Amygdala (tissue), 56 donors: ENCODE results near the gene MAP7.
"Not testable (repeated sequence)": the region's sequence is repeated elsewhere in the genome, so short reads cannot be mapped to it uniquely, and the experiment has no call there.

Source experiments
- DNase-seq, 56 donors: peaks; one replicate each; lab custom pipeline; 2025; lab: John Stamatoyannopoulos, UW

MAP7 gene

GRCh38 chr6:136510782-136511181 lies 39.4 kb downstream of the MAP7 start:
- DNase-seq: no peak

GRCh38 chr6:136510299-136510698 lies 39.9 kb downstream of the MAP7 start:
- DNase-seq: no peak

GRCh38 chr6:136508725-136509392 lies 41.4 kb downstream of the MAP7 start:
- DNase-seq: no peak

DNA sequence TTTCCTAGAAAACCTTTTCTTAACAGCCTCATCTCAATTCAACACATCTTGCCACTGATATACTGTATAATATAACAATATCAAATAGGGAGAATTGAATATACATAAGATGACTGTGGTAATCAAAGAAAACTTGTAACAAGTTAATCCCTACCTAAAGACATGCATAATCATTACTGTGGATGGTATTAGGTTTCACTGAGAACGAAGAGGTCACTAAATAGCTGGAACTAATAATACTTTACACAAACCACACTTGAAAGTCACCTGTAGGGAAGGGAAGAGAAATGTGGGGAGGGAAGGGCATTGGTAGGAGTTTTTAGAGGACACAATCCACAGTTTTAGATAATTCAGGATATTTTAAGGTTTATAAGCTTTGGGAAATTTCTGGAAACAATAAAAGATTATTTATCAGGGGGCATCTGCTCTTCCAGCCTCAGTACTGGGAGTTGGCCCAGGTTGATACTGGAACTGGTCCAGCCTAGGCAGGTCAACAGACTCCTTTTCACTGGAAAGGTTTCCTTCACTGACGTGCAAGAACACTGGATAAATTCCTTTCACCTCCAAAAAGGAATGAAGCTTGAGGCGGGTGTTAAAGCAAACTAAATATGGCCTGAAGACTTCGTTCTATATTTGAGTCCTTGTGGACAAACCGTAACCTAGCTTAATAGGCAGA lies 44.0 kb downstream of the MAP7 start:
- no peak for DNase-seq

- no peak for DNase-seq
These were observed 46.8 kb downstream of the MAP7 start for GRCh38 chr6:136503303-136504029.

- no peak for DNase-seq
These were observed 47.4 kb downstream of the MAP7 start for GRCh38 chr6:136502786-136503185.

- DNase-seq: no peak
These were observed 48.7 kb downstream of the MAP7 start for GRCh38 chr6:136501514-136501913.

DNA sequence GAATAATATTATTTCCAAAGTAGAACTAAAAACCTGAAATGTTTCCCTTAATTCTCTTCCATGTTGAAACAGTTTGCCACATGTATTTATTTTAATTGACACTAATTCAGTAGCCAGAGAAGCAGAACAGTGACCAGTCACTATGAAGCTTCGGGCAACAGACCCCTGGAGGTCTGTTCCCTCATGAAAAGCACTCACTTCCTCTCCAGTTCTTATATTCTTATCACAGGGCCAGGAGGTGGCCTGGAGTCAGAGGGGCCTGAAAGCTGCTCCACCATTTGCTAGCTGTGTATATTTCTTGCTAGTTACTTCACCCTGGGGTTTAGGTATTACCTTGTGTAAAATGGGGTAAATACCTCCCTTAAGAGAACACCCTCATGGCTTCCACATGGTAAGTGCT lies 49.1 kb downstream of the MAP7 start:
- DNase-seq: no peak

- no peak for DNase-seq
These were observed 49.8 kb downstream of the MAP7 start for GRCh38 chr6:136500414-136500813.

- DNase-seq: no peak
These were observed 50.9 kb downstream of the MAP7 start for GRCh38 chr6:136499370-136499769.

DNA sequence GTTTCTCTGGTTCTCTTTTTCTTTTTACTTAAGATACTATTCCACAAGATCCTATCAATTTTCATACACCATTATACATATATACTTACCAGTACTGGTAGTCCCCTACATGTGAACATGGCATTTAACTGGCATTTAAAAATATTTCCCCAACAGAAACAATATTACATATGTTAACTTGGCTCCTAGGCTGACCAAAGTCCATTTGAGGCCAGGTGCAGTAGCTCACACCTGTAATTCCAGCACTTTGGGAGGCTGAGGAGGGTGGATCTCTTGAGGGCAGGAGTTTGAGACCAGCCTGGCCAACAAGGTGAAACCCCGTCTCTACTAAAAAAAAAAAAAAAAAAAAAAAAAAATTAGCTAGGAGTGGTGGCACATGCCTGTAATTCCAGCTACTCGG lies 53.8 kb downstream of the MAP7 start:
- DNase-seq: not testable (repeated sequence)

DNA sequence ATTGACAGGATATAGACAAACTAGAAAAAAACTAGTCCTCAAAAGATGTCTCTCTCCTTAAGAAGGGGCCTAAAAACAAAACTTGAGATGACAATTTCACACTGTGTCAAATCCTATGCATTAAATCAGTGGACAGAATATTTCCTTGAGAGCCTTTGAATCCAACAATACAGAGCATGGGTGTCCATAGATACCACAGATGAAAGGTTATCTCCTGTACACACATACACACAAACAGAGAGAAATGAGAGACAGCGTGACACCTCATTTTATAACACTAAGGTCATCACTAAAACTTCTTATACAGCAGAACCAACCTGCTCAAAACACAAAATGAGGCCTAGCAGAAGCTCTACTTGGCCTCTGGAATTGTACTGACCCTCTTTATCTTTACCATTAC lies 55.5 kb downstream of the MAP7 start:
- DNase-seq: no peak

DNA sequence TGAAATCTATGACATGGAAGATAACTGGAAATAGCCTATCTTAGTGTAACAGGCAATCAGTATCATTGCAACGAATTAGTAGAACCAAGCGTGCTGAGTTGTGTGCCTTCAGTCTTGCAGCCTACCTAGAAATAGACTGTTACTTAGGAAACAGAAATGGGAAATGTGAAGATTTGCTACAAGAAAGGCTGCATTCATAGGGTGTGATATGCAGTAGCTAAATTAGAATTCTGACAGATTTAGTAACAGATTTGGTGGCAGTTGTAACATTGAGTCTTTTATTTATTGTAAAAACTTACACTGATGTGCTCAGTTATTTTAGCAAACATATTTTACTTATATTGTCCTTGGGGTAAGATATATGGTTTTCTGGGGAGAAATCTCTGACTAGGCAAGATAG lies 56.2 kb downstream of the MAP7 start:
- peak in 1 of 56 donors; percentile 12 for DNase-seq

GRCh38 chr6:136492409-136492808 lies 57.8 kb downstream of the MAP7 start:
- no peak for DNase-seq

DNA sequence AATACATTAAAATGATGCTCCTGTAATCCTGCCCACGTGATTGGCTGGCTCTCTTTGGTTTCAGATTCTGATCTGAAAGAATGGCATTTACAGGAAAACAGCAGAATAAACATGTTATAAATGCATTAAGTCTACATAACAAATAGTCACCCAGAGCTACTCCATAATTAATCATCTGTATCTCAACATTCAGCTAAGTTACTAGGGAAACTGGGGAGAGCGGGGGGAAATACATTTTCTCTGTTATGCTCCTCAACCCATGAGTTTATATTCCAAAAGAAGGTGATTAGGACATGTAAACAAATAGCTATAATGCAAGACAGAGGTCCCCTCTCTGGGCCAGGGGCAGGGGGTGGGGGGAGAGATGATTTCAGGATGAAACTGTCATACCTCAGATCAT lies 58.5 kb downstream of the MAP7 start:
- DNase-seq: no peak

DNA sequence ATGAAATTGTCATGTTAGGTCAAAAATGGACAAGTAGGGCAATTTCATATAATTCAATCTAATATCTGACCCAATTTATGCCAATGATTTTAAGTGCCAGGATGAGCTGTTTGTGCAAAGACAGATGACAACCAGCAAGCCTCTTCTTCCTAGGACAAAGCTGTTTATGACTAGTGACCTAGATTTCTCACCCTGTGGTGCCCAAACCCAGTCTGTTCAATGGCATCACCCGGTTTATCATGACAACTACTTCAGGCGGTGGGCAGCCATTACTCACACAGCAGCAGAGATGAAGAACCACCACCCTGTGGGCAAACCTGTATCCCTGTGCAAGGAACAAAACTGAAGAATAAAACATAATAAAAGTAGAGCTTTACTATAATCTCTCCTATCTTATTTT lies 59.0 kb downstream of the MAP7 start:
- DNase-seq: no peak

GRCh38 chr6:136489689-136490033 lies 60.6 kb downstream of the MAP7 start:
- DNase-seq: not testable (repeated sequence)

- no peak for DNase-seq
These were observed 62.3 kb downstream of the MAP7 start for GRCh38 chr6:136487759-136488425.

DNA sequence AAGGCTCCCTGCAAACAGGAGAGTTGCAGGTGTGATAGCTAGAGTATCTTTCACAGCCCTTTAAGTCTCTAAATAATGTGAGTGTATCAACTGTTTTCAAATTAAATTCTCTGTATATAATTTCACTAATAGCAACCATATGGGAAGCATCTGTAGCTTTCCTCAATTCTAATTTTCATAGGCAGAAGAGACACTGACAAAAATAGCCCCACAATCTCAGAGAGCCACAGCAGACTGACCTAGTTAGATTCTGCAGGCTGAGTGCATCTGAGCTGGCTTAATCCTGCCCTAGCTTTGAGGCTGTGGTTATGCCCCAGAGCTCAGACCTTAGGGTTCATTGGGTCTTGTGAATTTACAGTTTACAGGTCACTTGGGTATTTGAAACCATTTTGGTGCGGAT lies 63.9 kb downstream of the MAP7 start:
- DNase-seq: no peak

GRCh38 chr6:136483906-136484305 lies 66.3 kb downstream of the MAP7 start:
- DNase-seq: no peak

- not testable (repeated sequence) for DNase-seq
These were observed 67.2 kb downstream of the MAP7 start for GRCh38 chr6:136483005-136483404.
